Keratinocyte (primary cell): ENCODE results near the gene MYLK3. TPM values are rescaled to one million over a fixed set of nuclear protein-coding genes. Genes with fewer than 3 reads are reported as not detected.

Experiments used
- DNase-seq: peaks from one replicate; pipeline ENCODE4 v3.0.0-alpha.2; 2011; ENCODE audit warnings: low read depth, missing footprints, low spot score
- FAIRE-seq: peaks from 2 replicates; lab custom pipeline; 2011; peaks lifted over from hg19 to GRCh38; lab: Jason Lieb, UNC
- H2AFZ ChIP-seq: 2 replicates; pipeline ENCODE4 v1.6.0; 2012; ENCODE audit warnings: low read length, control low read depth, inconsistent platforms; ENCODE audit not compliant: control insufficient read depth
- H3K27ac ChIP-seq: 2 replicates; pipeline ENCODE4 v1.5.1; 2011; ENCODE audit warnings: low read length; ENCODE audit not compliant: control insufficient read depth, insufficient read depth
- H3K27me3 ChIP-seq: 3 replicates; pipeline ENCODE4 v1.6.0; 2011; ENCODE audit warnings: low read length; ENCODE audit not compliant: control insufficient read depth, insufficient read depth; ENCODE audit errors: extremely low read depth
- H3K36me3 ChIP-seq, 2 experiments: 2 replicates in 1 of 2; 3 replicates in 1 of 2; pipeline ENCODE4 v1.5.1; 2011; ENCODE audit warnings: low read length in 2 of 2, mild to moderate bottlenecking in 1 of 2; ENCODE audit not compliant: control insufficient read depth in 2 of 2, insufficient read depth in 2 of 2; ENCODE audit errors: extremely low read depth in 1 of 2
- H3K4me1 ChIP-seq: 3 replicates; pipeline ENCODE4 v1.5.1; 2011; ENCODE audit warnings: low read length; ENCODE audit not compliant: control insufficient read depth, insufficient read depth; ENCODE audit errors: extremely low read depth
- H3K4me2 ChIP-seq: 3 replicates; pipeline ENCODE4 v1.6.0; 2011; ENCODE audit warnings: low read depth, low read length; ENCODE audit not compliant: control insufficient read depth, insufficient read depth; ENCODE audit errors: extremely low read depth
- H3K4me3 ChIP-seq, 3 experiments: fragments of 200-600 bp in 1 of 3; sonication (generic) in 1 of 3; 2 replicates in 2 of 3; 3 replicates in 1 of 3; pipeline ENCODE4 v1.5.1; 2011 to 2016; ENCODE audit warnings: low read length in 3 of 3, mild to moderate bottlenecking in 3 of 3, control low read depth in 2 of 3, inconsistent platforms in 1 of 3, low read depth in 1 of 3, mixed read lengths in 1 of 3, mixed run types in 1 of 3, moderate library complexity in 1 of 3; ENCODE audit not compliant: control insufficient read depth in 2 of 3, insufficient read depth in 2 of 3; ENCODE audit errors: extremely low read depth in 1 of 3
- H3K79me2 ChIP-seq: 2 replicates; pipeline ENCODE4 v1.6.0; 2012; ENCODE audit warnings: low read length; ENCODE audit not compliant: control insufficient read depth, insufficient read depth
- H3K9ac ChIP-seq: 3 replicates; pipeline ENCODE4 v1.6.0; 2011; ENCODE audit warnings: low read length; ENCODE audit not compliant: control insufficient read depth, insufficient read depth; ENCODE audit errors: extremely low read depth
- H3K9me1 ChIP-seq: 3 replicates; pipeline ENCODE4 v1.6.0; 2011; ENCODE audit warnings: low read length; ENCODE audit not compliant: control insufficient read depth, insufficient read depth; ENCODE audit errors: extremely low read depth
- H3K9me3 ChIP-seq: 2 replicates; pipeline ENCODE4 v1.5.1; 2012; ENCODE audit warnings: low read depth, low read length; ENCODE audit not compliant: control insufficient read depth
- H4K20me1 ChIP-seq: 3 replicates; pipeline ENCODE4 v1.6.0; 2011; ENCODE audit warnings: low read length; ENCODE audit not compliant: control insufficient read depth, insufficient read depth; ENCODE audit errors: extremely low read depth
- EZH2 ChIP-seq: IDR thresholded peaks from one replicate; pipeline ENCODE4 v1.6.1; 2012; ENCODE audit warnings: inconsistent platforms, mild to moderate bottlenecking, low read length, moderate library complexity
- dilution Hi-C: fragments of 300-500 bp; cut with MboI; formaldehyde crosslinking; loops from one replicate; pipeline ENCODE4 v1.7.0; 2020; ENCODE audit warnings: low sequenced_read_pairs; ENCODE audit not compliant: extremely low pct_ligation_motif_present
- polyA plus RNA-seq, 5 experiments: library from polyadenylated mRNA; depleted of rRNA in 3 of 5; stranded (reverse) in 3 of 5; stranded (forward) in 1 of 5; unstranded in 1 of 5; fragments of >200 nt; gene quantifications; 1 replicate in 1 of 5; 2 replicates in 3 of 5; 3 replicates in 1 of 5; pipeline versions ENCODE4 v1.2.1 to v1.2.3, GENCODE V29; 2011 to 2012; ENCODE audit warnings: missing spikeins in 2 of 5, low read depth in 1 of 5, low replicate concordance in 1 of 5
- TF ChIP-seq, protein P1 (sequence below), 3 experiments: IDR thresholded peaks in 1 of 3; conservative IDR thresholded peaks in 1 of 3; optimal IDR thresholded peaks in 1 of 3; 2 replicates in 2 of 3; 3 replicates in 1 of 3; pipeline versions ENCODE3 to v1.5.1; 2011; ENCODE audit warnings: low read length in 3 of 3, mild to moderate bottlenecking in 3 of 3, moderate library complexity in 2 of 3, control low read depth in 1 of 3, inconsistent platforms in 1 of 3; ENCODE audit not compliant: insufficient read depth in 2 of 3; ENCODE audit errors: extremely low read depth in 1 of 3

MYLK3 gene
- polyA plus RNA-seq, 1 donor (not counting 4 experiments of a cell fraction or from before 2014, with no cell fraction given): 0.03 TPM

- TF ChIP-seq, protein P1, sequence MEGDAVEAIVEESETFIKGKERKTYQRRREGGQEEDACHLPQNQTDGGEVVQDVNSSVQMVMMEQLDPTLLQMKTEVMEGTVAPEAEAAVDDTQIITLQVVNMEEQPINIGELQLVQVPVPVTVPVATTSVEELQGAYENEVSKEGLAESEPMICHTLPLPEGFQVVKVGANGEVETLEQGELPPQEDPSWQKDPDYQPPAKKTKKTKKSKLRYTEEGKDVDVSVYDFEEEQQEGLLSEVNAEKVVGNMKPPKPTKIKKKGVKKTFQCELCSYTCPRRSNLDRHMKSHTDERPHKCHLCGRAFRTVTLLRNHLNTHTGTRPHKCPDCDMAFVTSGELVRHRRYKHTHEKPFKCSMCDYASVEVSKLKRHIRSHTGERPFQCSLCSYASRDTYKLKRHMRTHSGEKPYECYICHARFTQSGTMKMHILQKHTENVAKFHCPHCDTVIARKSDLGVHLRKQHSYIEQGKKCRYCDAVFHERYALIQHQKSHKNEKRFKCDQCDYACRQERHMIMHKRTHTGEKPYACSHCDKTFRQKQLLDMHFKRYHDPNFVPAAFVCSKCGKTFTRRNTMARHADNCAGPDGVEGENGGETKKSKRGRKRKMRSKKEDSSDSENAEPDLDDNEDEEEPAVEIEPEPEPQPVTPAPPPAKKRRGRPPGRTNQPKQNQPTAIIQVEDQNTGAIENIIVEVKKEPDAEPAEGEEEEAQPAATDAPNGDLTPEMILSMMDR (optimal IDR thresholded peaks at IDR 0.05 in 1 of 3, IDR thresholded peaks at IDR 0.05 in 1 of 3, conservative IDR thresholded peaks at IDR 0.05 in 1 of 3; ENCODE audit: extremely low read depth in 1 of 3, insufficient read depth in 2 of 3, low read length in 3 of 3): no peak
- TF ChIP-seq EZH2: no peak
- H3K27ac ChIP-seq: no peak overlapping the region
- no peaks in the 10 kb centered on the region for H3K9me3 ChIP-seq
- FAIRE-seq: no peak
- H3K27me3 ChIP-seq: no peaks in the 10 kb centered on the region
- peaks cover 5% of the 10 kb centered on the region for H3K4me1 ChIP-seq
- H4K20me1 ChIP-seq: no peaks in the 10 kb centered on the region
- no peaks in the 10 kb centered on the region for H3K36me3 ChIP-seq
- H3K79me2 ChIP-seq: no peaks in the 10 kb centered on the region
- no peak for DNase-seq
- H3K4me2 ChIP-seq: peak overlapping the region; percentile 22
- no peaks in the 10 kb centered on the region for H3K9me1 ChIP-seq
- H2AFZ ChIP-seq: peak overlapping the region; percentile 75
- no peak overlapping the region for H3K9ac ChIP-seq
- H3K4me3 ChIP-seq: no peak overlapping the region
- dilution Hi-C loops: no loop called here
Measured at GRCh38 chr16:46743232-46743719, 4.9 kb downstream of the MYLK3 start.

- H3K4me2 ChIP-seq: no peak overlapping the region
- no peak overlapping the region for H2AFZ ChIP-seq
- no peaks in the 10 kb centered on the region for H3K9me3 ChIP-seq
- H4K20me1 ChIP-seq: no peaks in the 10 kb centered on the region
- H3K36me3 ChIP-seq: no peaks in the 10 kb centered on the region
- no peaks in the 10 kb centered on the region for H3K79me2 ChIP-seq
- peaks cover 5% of the 10 kb centered on the region for H3K4me1 ChIP-seq
- FAIRE-seq (no peak), DNase-seq (no peak)
- H3K4me3 ChIP-seq: no peak overlapping the region
- H3K27me3 ChIP-seq: no peaks in the 10 kb centered on the region
- dilution Hi-C loops: loop anchor here (5.0 kb wide), 1 partner anchor 52 kb away; no protein-coding TSS in a partner anchor
- no peaks in the 10 kb centered on the region for H3K9me1 ChIP-seq
- no peak overlapping the region for H3K9ac ChIP-seq
- H3K27ac ChIP-seq: no peak overlapping the region
- no peak for TF ChIP-seq EZH2
- TF ChIP-seq, protein P1 (optimal IDR thresholded peaks at IDR 0.05 in 1 of 3, IDR thresholded peaks at IDR 0.05 in 1 of 3, conservative IDR thresholded peaks at IDR 0.05 in 1 of 3; ENCODE audit: extremely low read depth in 1 of 3, insufficient read depth in 2 of 3, low read length in 3 of 3): no peak
Measured at GRCh38 chr16:46739934-46740333, 8.2 kb downstream of the MYLK3 start.
